Fibroblast of lung (primary cell): Measurements from ENCODE around the gene KRTAP6-3. TPM values are rescaled to one million over a fixed set of nuclear protein-coding genes. Genes with fewer than 3 reads are reported as not detected.

ENCODE experiments used
- DNase-seq, 2 donors: peaks; one replicate each; pipeline versions ENCODE4 v3.0.0 to v3.0.0-alpha.2; 2010; ENCODE audit warnings: low read depth in 2 of 2
- H2AFZ ChIP-seq: 2 replicates; pipeline ENCODE4 v1.5.1; 2012; ENCODE audit warnings: low read length, control low read depth, inconsistent platforms
- H3K27ac ChIP-seq: 2 replicates; pipeline ENCODE4 v1.5.1; 2011; ENCODE audit warnings: low read length, control low read depth; ENCODE audit not compliant: insufficient read depth
- H3K27me3 ChIP-seq: 2 replicates; pipeline ENCODE4 v1.5.1; 2011; ENCODE audit warnings: mild to moderate bottlenecking, low read length; ENCODE audit not compliant: control insufficient read depth, insufficient read depth
- H3K36me3 ChIP-seq: 2 replicates; pipeline ENCODE4 v1.5.1; 2011; ENCODE audit warnings: low read length; ENCODE audit not compliant: control insufficient read depth, insufficient read depth
- H3K4me1 ChIP-seq: 2 replicates; pipeline ENCODE4 v1.5.1; 2011; ENCODE audit warnings: low read length; ENCODE audit not compliant: control insufficient read depth, insufficient read depth; ENCODE audit errors: extremely low read depth
- H3K4me2 ChIP-seq: 2 replicates; pipeline ENCODE4 v1.5.1; 2011; ENCODE audit warnings: low read length, control low read depth; ENCODE audit not compliant: insufficient read depth; ENCODE audit errors: extremely low read depth
- H3K4me3 ChIP-seq, 4 experiments: fragments of 200-600 bp in 1 of 4; sonication (generic) in 1 of 4; replicated peaks in 1 of 4; 2 replicates each; pipeline ENCODE4 v1.5.1; 2011 to 2016; ENCODE audit warnings: low read length in 4 of 4, low read depth in 3 of 4, mild to moderate bottlenecking in 3 of 4, control low read depth in 2 of 4, inconsistent platforms in 1 of 4, mixed read lengths in 1 of 4; ENCODE audit not compliant: insufficient read depth in 1 of 4; ENCODE audit errors: control extremely low read depth in 1 of 4
- H3K79me2 ChIP-seq: 2 replicates; pipeline ENCODE4 v1.5.1; 2012; ENCODE audit warnings: mild to moderate bottlenecking, low read length, inconsistent platforms; ENCODE audit not compliant: control insufficient read depth, insufficient read depth
- H3K9ac ChIP-seq: 2 replicates; pipeline ENCODE4 v1.5.1; 2011; ENCODE audit warnings: mild to moderate bottlenecking, low read length, control low read depth; ENCODE audit not compliant: insufficient read depth
- H3K9me3 ChIP-seq: 2 replicates; pipeline ENCODE4 v1.5.1; 2012; ENCODE audit warnings: low read depth, low read length; ENCODE audit not compliant: control insufficient read depth, insufficient read depth
- H4K20me1 ChIP-seq: 2 replicates; pipeline ENCODE4 v1.5.1; 2011; ENCODE audit warnings: low read length; ENCODE audit not compliant: control insufficient read depth, insufficient read depth; ENCODE audit errors: extremely low read depth
- CTCF ChIP-seq, 2 donors: IDR thresholded peaks in 1 of 2; conservative IDR thresholded peaks in 1 of 2; 1 replicate in 1 of 2; 2 replicates in 1 of 2; pipeline ENCODE4 v1.5.1; 2011 to 2012; ENCODE audit warnings: low read length in 2 of 2, control low read depth in 1 of 2, inconsistent platforms in 1 of 2, low read depth in 1 of 2, mild to moderate bottlenecking in 1 of 2
- EZH2 ChIP-seq: IDR thresholded peaks from 2 replicates; pipeline ENCODE4 v1.5.1; 2012; ENCODE audit warnings: low read length, control low read depth, mild to moderate bottlenecking; ENCODE audit errors: missing control alignments
- polyA plus RNA-seq, 2 donors: library from polyadenylated mRNA; depleted of rRNA in 1 of 2; stranded (reverse) in 1 of 2; unstranded in 1 of 2; fragments of >200 nt; gene quantifications; 2 replicates each; pipeline ENCODE4 v1.2.1, GENCODE V29; 2011 to 2012; ENCODE audit warnings: missing spikeins in 1 of 2
- total RNA-seq: library from RNA; depleted of rRNA; stranded (reverse); fragments of >200 nt; gene quantifications from 2 replicates; pipeline ENCODE4 v1.2.1, GENCODE V29; 2014

KRTAP6-3 gene
- total and polyA plus RNA-seq, 2 donors (not counting 1 experiment from before 2014, with no cell fraction given), result not detected

DNA sequence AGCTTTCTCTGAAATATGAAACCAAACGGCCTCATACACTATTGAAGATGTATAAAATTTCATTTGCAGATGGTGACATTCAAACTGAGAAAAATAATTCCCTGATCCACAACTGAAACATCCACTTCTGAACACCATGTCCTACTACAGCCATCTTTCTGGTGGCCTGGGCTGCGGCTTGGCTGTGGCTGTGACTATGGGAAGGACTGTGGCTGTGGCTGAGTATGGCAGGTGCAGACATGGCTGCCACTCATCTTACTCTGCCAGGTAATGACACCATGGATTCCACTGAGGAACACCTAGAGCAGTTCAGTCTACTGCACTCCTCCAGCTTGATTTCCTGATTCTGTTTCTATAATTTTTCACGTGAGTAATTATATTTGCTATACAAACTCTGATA lies 28.3 kb downstream of the KRTAP6-3 start, which contains the start of gene KRTAP20-4:
KRTAP20-4 (plus strand) TSS at position 106 of the 400 bp plus-strand sequence.
- TF ChIP-seq CTCF (conservative IDR thresholded peaks at IDR 0.05 in 1 of 2, IDR thresholded peaks at IDR 0.05 in 1 of 2; ENCODE audit: low read depth in 1 of 2, low read length in 2 of 2), result no peak
- DNase-seq, result no peak
- Histone ChIP-seq H2AFZ (no peak within 1 kb of the TSS), H3K36me3 (no peaks in the 10 kb centered on the region), H3K4me2 (no peak within 1 kb of the TSS), H4K20me1 (no peaks in the 10 kb centered on the region), H3K27me3 (no peaks in the 10 kb centered on the region), H3K9me3 (no peaks in the 10 kb centered on the region), H3K4me3 (no peak within 1 kb of the TSS), H3K9ac (no peak within 1 kb of the TSS), H3K27ac (no peak within 1 kb of the TSS), H3K4me1 (no peaks in the 10 kb centered on the region), H3K79me2 (no peaks in the 10 kb centered on the region)

- no peaks in the 10 kb centered on the region for H3K79me2 ChIP-seq
- no peaks in the 10 kb centered on the region for H3K4me1 ChIP-seq
- no peak for TF ChIP-seq EZH2
- TF ChIP-seq CTCF (conservative IDR thresholded peaks at IDR 0.05 in 1 of 2, IDR thresholded peaks at IDR 0.05 in 1 of 2; ENCODE audit: low read depth in 1 of 2, low read length in 2 of 2), result no peak
- H3K4me2 ChIP-seq, result no peak overlapping the region
- no peaks in the 10 kb centered on the region for H4K20me1 ChIP-seq
- H2AFZ ChIP-seq, result no peak overlapping the region
- no peak for DNase-seq
- H3K4me3 ChIP-seq, result no peak overlapping the region
- no peaks in the 10 kb centered on the region for H3K36me3 ChIP-seq
- no peaks in the 10 kb centered on the region for H3K9me3 ChIP-seq
- no peaks in the 10 kb centered on the region for H3K27me3 ChIP-seq
- H3K27ac ChIP-seq, result no peak overlapping the region
- no peak overlapping the region for H3K9ac ChIP-seq
Measured at GRCh38 chr21:30623362-30623761, 31.1 kb downstream of the KRTAP6-3 start.

- H4K20me1 ChIP-seq, result no peaks in the 10 kb centered on the region
- no peak overlapping the region for H3K9ac ChIP-seq
- H3K27ac ChIP-seq, result no peak overlapping the region
- no peaks in the 10 kb centered on the region for H3K27me3 ChIP-seq
- no peak for DNase-seq
- H3K79me2 ChIP-seq, result no peaks in the 10 kb centered on the region
- H3K4me3 ChIP-seq, result no peak overlapping the region
- H3K9me3 ChIP-seq, result no peaks in the 10 kb centered on the region
- H3K36me3 ChIP-seq, result no peaks in the 10 kb centered on the region
- no peak overlapping the region for H2AFZ ChIP-seq
- no peak overlapping the region for H3K4me2 ChIP-seq
- TF ChIP-seq CTCF (conservative IDR thresholded peaks at IDR 0.05 in 1 of 2, IDR thresholded peaks at IDR 0.05 in 1 of 2; ENCODE audit: low read depth in 1 of 2, low read length in 2 of 2) (no peak), EZH2 (no peak)
- H3K4me1 ChIP-seq, result no peaks in the 10 kb centered on the region
Measured at GRCh38 chr21:30625449-30626165, 33.4 kb downstream of the KRTAP6-3 start.
